Keratinocyte (primary cell): ENCODE results near the gene ESR2. TPM values are rescaled to one million over a fixed set of nuclear protein-coding genes. Genes with fewer than 3 reads are reported as not detected.

Source experiments
- DNase-seq: peaks from one replicate; pipeline ENCODE4 v3.0.0-alpha.2; 2011; ENCODE audit warnings: low read depth, missing footprints, low spot score
- FAIRE-seq: peaks from 2 replicates; lab custom pipeline; 2011; peaks lifted over from hg19 to GRCh38; lab: Jason Lieb, UNC
- H2AFZ ChIP-seq: 2 replicates; pipeline ENCODE4 v1.6.0; 2012; ENCODE audit warnings: low read length, control low read depth, inconsistent platforms; ENCODE audit not compliant: control insufficient read depth
- H3K27ac ChIP-seq: 2 replicates; pipeline ENCODE4 v1.5.1; 2011; ENCODE audit warnings: low read length; ENCODE audit not compliant: control insufficient read depth, insufficient read depth
- H3K27me3 ChIP-seq: 3 replicates; pipeline ENCODE4 v1.6.0; 2011; ENCODE audit warnings: low read length; ENCODE audit not compliant: control insufficient read depth, insufficient read depth; ENCODE audit errors: extremely low read depth
- H3K36me3 ChIP-seq, 2 experiments: 2 replicates in 1 of 2; 3 replicates in 1 of 2; pipeline ENCODE4 v1.5.1; 2011; ENCODE audit warnings: low read length in 2 of 2, mild to moderate bottlenecking in 1 of 2; ENCODE audit not compliant: control insufficient read depth in 2 of 2, insufficient read depth in 2 of 2; ENCODE audit errors: extremely low read depth in 1 of 2
- H3K4me1 ChIP-seq: 3 replicates; pipeline ENCODE4 v1.5.1; 2011; ENCODE audit warnings: low read length; ENCODE audit not compliant: control insufficient read depth, insufficient read depth; ENCODE audit errors: extremely low read depth
- H3K4me2 ChIP-seq: 3 replicates; pipeline ENCODE4 v1.6.0; 2011; ENCODE audit warnings: low read depth, low read length; ENCODE audit not compliant: control insufficient read depth, insufficient read depth; ENCODE audit errors: extremely low read depth
- H3K4me3 ChIP-seq, 3 experiments: fragments of 200-600 bp in 1 of 3; sonication (generic) in 1 of 3; 2 replicates in 2 of 3; 3 replicates in 1 of 3; pipeline ENCODE4 v1.5.1; 2011 to 2016; ENCODE audit warnings: low read length in 3 of 3, mild to moderate bottlenecking in 3 of 3, control low read depth in 2 of 3, inconsistent platforms in 1 of 3, low read depth in 1 of 3, mixed read lengths in 1 of 3, mixed run types in 1 of 3, moderate library complexity in 1 of 3; ENCODE audit not compliant: control insufficient read depth in 2 of 3, insufficient read depth in 2 of 3; ENCODE audit errors: extremely low read depth in 1 of 3
- H3K79me2 ChIP-seq: 2 replicates; pipeline ENCODE4 v1.6.0; 2012; ENCODE audit warnings: low read length; ENCODE audit not compliant: control insufficient read depth, insufficient read depth
- H3K9ac ChIP-seq: 3 replicates; pipeline ENCODE4 v1.6.0; 2011; ENCODE audit warnings: low read length; ENCODE audit not compliant: control insufficient read depth, insufficient read depth; ENCODE audit errors: extremely low read depth
- H3K9me1 ChIP-seq: 3 replicates; pipeline ENCODE4 v1.6.0; 2011; ENCODE audit warnings: low read length; ENCODE audit not compliant: control insufficient read depth, insufficient read depth; ENCODE audit errors: extremely low read depth
- H3K9me3 ChIP-seq: 2 replicates; pipeline ENCODE4 v1.5.1; 2012; ENCODE audit warnings: low read depth, low read length; ENCODE audit not compliant: control insufficient read depth
- H4K20me1 ChIP-seq: 3 replicates; pipeline ENCODE4 v1.6.0; 2011; ENCODE audit warnings: low read length; ENCODE audit not compliant: control insufficient read depth, insufficient read depth; ENCODE audit errors: extremely low read depth
- CTCF ChIP-seq, 3 experiments: IDR thresholded peaks in 1 of 3; conservative IDR thresholded peaks in 1 of 3; optimal IDR thresholded peaks in 1 of 3; 2 replicates in 2 of 3; 3 replicates in 1 of 3; pipeline versions ENCODE3 to v1.5.1; 2011; ENCODE audit warnings: low read length in 3 of 3, mild to moderate bottlenecking in 3 of 3, moderate library complexity in 2 of 3, control low read depth in 1 of 3, inconsistent platforms in 1 of 3; ENCODE audit not compliant: insufficient read depth in 2 of 3; ENCODE audit errors: extremely low read depth in 1 of 3
- EZH2 ChIP-seq: IDR thresholded peaks from one replicate; pipeline ENCODE4 v1.6.1; 2012; ENCODE audit warnings: inconsistent platforms, mild to moderate bottlenecking, low read length, moderate library complexity
- dilution Hi-C: fragments of 300-500 bp; cut with MboI; formaldehyde crosslinking; loops from one replicate; pipeline ENCODE4 v1.7.0; 2020; ENCODE audit warnings: low sequenced_read_pairs; ENCODE audit not compliant: extremely low pct_ligation_motif_present
- polyA plus RNA-seq, 5 experiments: library from polyadenylated mRNA; depleted of rRNA in 3 of 5; stranded (reverse) in 3 of 5; stranded (forward) in 1 of 5; unstranded in 1 of 5; fragments of >200 nt; gene quantifications; 1 replicate in 1 of 5; 2 replicates in 3 of 5; 3 replicates in 1 of 5; pipeline versions ENCODE4 v1.2.1 to v1.2.3, GENCODE V29; 2011 to 2012; ENCODE audit warnings: missing spikeins in 2 of 5, low read depth in 1 of 5, low replicate concordance in 1 of 5

ESR2 gene
- polyA plus RNA-seq, 1 donor (not counting 4 experiments of a cell fraction or from before 2014, with no cell fraction given), result 0.03 TPM

- H3K4me1 ChIP-seq, result no peaks in the 10 kb centered on the region
- FAIRE-seq, result no peak
- no peak overlapping the region for H3K27ac ChIP-seq
- no peak overlapping the region for H2AFZ ChIP-seq
- DNase-seq, result no peak
- H3K4me2 ChIP-seq, result no peak overlapping the region
- H3K27me3 ChIP-seq, result no peaks in the 10 kb centered on the region
- TF ChIP-seq CTCF (optimal IDR thresholded peaks at IDR 0.05 in 1 of 3, IDR thresholded peaks at IDR 0.05 in 1 of 3, conservative IDR thresholded peaks at IDR 0.05 in 1 of 3; ENCODE audit: extremely low read depth in 1 of 3, insufficient read depth in 2 of 3, low read length in 3 of 3) (no peak), EZH2 (no peak)
- H3K36me3 ChIP-seq, result no peaks in the 10 kb centered on the region
- H3K9me3 ChIP-seq, result no peaks in the 10 kb centered on the region
- no peak overlapping the region for H3K4me3 ChIP-seq
- H3K9me1 ChIP-seq, result no peaks in the 10 kb centered on the region
- dilution Hi-C loops, result no loop called here
- H3K79me2 ChIP-seq, result no peaks in the 10 kb centered on the region
- H3K9ac ChIP-seq, result no peak overlapping the region
- H4K20me1 ChIP-seq, result no peaks in the 10 kb centered on the region
Observed at GRCh38 chr14:64260418-64260817, 33.8 kb downstream of the ESR2 start.

- Histone ChIP-seq H3K4me1 (no peaks in the 10 kb centered on the region), H3K9ac (no peak overlapping the region)
- dilution Hi-C loops, result no loop called here
Observed at GRCh38 chr14:64255756-64256155, 38.4 kb downstream of the ESR2 start.

More at GRCh38 chr14:64255756-64256155, 38.4 kb downstream of the ESR2 start:
- no peaks in the 10 kb centered on the region for H3K9me3 ChIP-seq
- H3K4me2 ChIP-seq, result no peak overlapping the region
- H3K27ac ChIP-seq, result no peak overlapping the region
- no peaks in the 10 kb centered on the region for H4K20me1 ChIP-seq
- H3K27me3 ChIP-seq, result no peaks in the 10 kb centered on the region
- TF ChIP-seq EZH2, result no peak
- TF ChIP-seq CTCF (optimal IDR thresholded peaks at IDR 0.05 in 1 of 3, IDR thresholded peaks at IDR 0.05 in 1 of 3, conservative IDR thresholded peaks at IDR 0.05 in 1 of 3; ENCODE audit: extremely low read depth in 1 of 3, insufficient read depth in 2 of 3, low read length in 3 of 3), result no peak
- no peaks in the 10 kb centered on the region for H3K9me1 ChIP-seq
- H3K79me2 ChIP-seq, result no peaks in the 10 kb centered on the region
- no peak overlapping the region for H2AFZ ChIP-seq
- FAIRE-seq (no peak), DNase-seq (no peak)
- H3K4me3 ChIP-seq, result no peak overlapping the region
- no peaks in the 10 kb centered on the region for H3K36me3 ChIP-seq
